ENCODE data around the gene FNDC11. TPM values are rescaled to one million over a fixed set of nuclear protein-coding genes. Genes with fewer than 3 reads are reported as not detected.

Gene FNDC11
- total RNA-seq, 1 experiment from 2014 or later = not detected

DNA sequence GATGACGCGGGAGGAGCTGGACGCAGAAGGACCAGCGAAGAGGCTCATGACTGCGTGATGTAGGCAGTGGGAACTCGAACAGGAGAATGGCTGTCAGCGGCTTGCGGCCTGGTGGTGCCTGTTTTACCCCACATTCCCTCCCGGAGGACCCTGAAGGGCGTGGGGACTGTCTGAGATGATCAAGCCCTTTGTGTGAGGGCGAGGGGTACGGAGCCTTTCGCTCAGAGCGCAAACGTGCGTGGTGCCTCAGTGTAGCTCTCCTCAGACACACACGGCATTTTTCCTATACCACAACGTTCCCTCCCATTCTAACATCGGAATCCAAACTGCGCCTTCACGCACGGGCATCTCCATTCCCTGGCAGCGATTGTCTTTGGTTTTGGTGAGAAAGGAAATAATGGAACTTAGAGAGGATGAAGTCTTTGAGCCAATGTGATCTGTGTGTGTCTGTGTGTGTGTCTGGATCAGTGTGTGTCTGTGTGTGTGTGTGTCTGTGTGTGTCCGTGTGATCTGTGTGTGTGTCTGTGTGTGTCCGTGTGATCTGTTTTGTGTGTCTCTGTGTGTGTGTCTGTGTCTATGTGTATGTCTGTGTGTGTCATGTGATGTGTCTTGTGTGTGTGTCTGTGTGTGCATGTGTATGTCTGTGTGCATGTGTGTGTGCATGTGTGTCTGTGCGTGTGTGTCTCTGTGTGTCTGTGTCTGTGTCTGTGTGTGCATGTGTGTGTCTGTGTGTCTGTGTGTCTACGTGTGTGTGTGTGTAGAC is 22.1 kb upstream of the FNDC11 start:
- CTCF ChIA-PET = no interaction called here
- H3K4me3 Mint-ChIP-seq (ENCODE audit: low read depth, unreplicated experiment) = peak overlapping the region; percentile 1
- intact Hi-C loops (cut with micrococcal nuclease; ENCODE audit: unreplicated experiment) = no loop called here

DNA sequence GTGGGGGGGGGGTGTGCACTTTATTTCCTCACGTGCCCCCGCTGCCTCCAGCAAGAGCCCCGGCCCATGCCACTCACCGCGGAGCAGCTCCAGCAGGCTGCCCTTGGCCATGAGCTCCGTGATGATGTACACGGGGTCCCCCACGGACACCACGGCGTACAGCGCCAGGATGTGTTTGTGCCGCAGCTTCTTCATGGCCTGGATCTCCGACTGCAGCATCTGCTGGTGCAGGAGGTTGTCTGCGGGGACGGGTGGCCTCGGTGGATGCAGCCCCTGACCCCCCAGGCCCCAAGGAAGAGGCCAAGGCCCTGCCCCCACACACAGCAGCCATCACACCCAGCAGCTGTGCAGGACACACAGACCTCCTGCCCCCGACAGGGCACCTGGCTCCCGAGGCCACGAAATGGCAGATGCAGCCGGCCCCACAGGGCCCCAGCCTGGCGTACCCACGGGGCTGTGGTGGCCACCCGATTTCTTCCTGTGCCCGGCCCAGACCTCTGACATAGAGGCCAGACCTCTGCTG is 21.4 kb upstream of the FNDC11 start:
- Mint-ChIP-seq H3K27ac (ENCODE audit: unreplicated experiment) (peak overlapping the region; percentile 63), H3K36me3 (ENCODE audit: insufficient read depth, unreplicated experiment) (peaks cover 79% of the 10 kb centered on the region), H3K4me3 (ENCODE audit: low read depth, unreplicated experiment) (peak overlapping the region; percentile 1), H3K9me3 (ENCODE audit: low read depth, unreplicated experiment) (no peaks in the 10 kb centered on the region), H3K27me3 (ENCODE audit: unreplicated experiment) (no peaks in the 10 kb centered on the region), H3K4me1 (ENCODE audit: low read depth, unreplicated experiment) (peaks cover 52% of the 10 kb centered on the region)
- TF ChIP-seq, protein P1, sequence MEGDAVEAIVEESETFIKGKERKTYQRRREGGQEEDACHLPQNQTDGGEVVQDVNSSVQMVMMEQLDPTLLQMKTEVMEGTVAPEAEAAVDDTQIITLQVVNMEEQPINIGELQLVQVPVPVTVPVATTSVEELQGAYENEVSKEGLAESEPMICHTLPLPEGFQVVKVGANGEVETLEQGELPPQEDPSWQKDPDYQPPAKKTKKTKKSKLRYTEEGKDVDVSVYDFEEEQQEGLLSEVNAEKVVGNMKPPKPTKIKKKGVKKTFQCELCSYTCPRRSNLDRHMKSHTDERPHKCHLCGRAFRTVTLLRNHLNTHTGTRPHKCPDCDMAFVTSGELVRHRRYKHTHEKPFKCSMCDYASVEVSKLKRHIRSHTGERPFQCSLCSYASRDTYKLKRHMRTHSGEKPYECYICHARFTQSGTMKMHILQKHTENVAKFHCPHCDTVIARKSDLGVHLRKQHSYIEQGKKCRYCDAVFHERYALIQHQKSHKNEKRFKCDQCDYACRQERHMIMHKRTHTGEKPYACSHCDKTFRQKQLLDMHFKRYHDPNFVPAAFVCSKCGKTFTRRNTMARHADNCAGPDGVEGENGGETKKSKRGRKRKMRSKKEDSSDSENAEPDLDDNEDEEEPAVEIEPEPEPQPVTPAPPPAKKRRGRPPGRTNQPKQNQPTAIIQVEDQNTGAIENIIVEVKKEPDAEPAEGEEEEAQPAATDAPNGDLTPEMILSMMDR (IDR thresholded peaks at IDR 0.05; ENCODE audit: unreplicated experiment) = no peak
- intact Hi-C loops (cut with micrococcal nuclease; ENCODE audit: unreplicated experiment) = no loop called here
- DNase-seq = no peak
- CTCF ChIA-PET = no interaction called here
- no TSS peak for BruUV-seq (replicated peaks)

More for the DNA sequence above, 22.1 kb upstream of the FNDC11 start:
- Mint-ChIP-seq H3K36me3 (ENCODE audit: insufficient read depth, unreplicated experiment) (peaks cover 78% of the 10 kb centered on the region), H3K9me3 (ENCODE audit: low read depth, unreplicated experiment) (no peaks in the 10 kb centered on the region), H3K4me1 (ENCODE audit: low read depth, unreplicated experiment) (peaks cover 46% of the 10 kb centered on the region), H3K27ac (ENCODE audit: unreplicated experiment) (peak overlapping the region; percentile 4), H3K27me3 (ENCODE audit: unreplicated experiment) (no peaks in the 10 kb centered on the region)
- TF ChIP-seq, protein P1 (IDR thresholded peaks at IDR 0.05; ENCODE audit: unreplicated experiment) = no peak
- no peak for DNase-seq
- BruUV-seq (replicated peaks) = no TSS peak

DNA sequence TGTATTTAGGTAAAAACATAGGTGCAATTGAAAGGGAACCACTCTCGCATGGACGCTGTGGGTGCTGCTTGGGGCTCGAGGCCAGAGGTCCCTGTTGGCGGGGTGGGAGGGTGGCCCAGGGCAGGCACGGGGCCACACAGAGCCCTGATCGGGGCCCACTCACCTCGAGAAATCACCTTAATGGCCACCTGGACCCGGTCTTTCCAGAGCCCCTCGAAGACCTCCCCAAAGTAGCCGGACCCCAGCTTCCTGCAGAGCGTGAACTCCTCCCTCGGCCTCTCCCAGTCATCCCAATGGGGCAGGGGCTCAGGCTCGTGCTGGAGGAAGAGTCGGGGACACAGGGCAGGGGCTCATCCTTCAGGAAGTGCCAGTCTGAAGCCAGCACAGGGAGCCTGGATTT is 20.6 kb upstream of the FNDC11 start:
- no peak for DNase-seq
- H3K9me3 Mint-ChIP-seq (ENCODE audit: low read depth, unreplicated experiment) = no peaks in the 10 kb centered on the region
- peak overlapping the region; percentile 66 for H3K4me3 Mint-ChIP-seq (ENCODE audit: low read depth, unreplicated experiment)
- CTCF ChIA-PET = no interaction called here
- peak overlapping the region; percentile 63 for H3K27ac Mint-ChIP-seq (ENCODE audit: unreplicated experiment)
- intact Hi-C loops (cut with micrococcal nuclease; ENCODE audit: unreplicated experiment) = no loop called here
- H3K4me1 Mint-ChIP-seq (ENCODE audit: low read depth, unreplicated experiment) = peaks cover 52% of the 10 kb centered on the region
- TF ChIP-seq, protein P1 (IDR thresholded peaks at IDR 0.05; ENCODE audit: unreplicated experiment) = no peak
- peaks cover 87% of the 10 kb centered on the region for H3K36me3 Mint-ChIP-seq (ENCODE audit: insufficient read depth, unreplicated experiment)
- no peaks in the 10 kb centered on the region for H3K27me3 Mint-ChIP-seq (ENCODE audit: unreplicated experiment)
- BruUV-seq (replicated peaks) = no TSS peak

DNA sequence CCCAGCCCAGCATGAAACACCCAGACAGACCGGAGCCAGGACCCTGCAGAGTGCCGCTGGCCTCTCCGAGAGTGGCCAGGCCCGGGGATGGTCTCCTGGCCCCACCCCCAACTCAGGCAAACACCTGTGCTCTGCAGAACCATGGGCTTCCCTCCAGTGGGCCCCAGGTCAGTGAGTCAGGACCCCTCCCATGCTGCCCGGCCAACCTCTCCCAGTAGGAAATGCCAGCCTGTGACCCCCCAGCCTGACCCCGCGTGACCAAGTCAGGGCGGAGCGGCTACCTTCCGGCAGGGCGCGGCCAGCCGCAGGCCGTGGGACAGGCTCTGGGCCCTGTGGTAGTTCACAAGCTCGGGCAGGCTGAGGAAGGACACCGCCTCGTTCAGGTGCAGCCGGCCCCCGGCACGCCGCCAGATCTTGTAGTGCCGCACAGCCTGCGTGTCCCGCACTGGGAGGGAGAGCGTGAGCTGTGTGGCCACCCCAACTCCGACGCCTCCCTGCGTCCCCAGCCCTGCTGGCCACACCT is 20.0 kb upstream of the FNDC11 start:
- TF ChIP-seq, protein P1 (IDR thresholded peaks at IDR 0.05; ENCODE audit: unreplicated experiment) = no peak
- Mint-ChIP-seq H3K9me3 (ENCODE audit: low read depth, unreplicated experiment) (no peaks in the 10 kb centered on the region), H3K27ac (ENCODE audit: unreplicated experiment) (peak overlapping the region; percentile 63), H3K4me1 (ENCODE audit: low read depth, unreplicated experiment) (peaks cover 57% of the 10 kb centered on the region), H3K4me3 (ENCODE audit: low read depth, unreplicated experiment) (peak overlapping the region; percentile 66), H3K27me3 (ENCODE audit: unreplicated experiment) (no peaks in the 10 kb centered on the region), H3K36me3 (ENCODE audit: insufficient read depth, unreplicated experiment) (peaks cover 87% of the 10 kb centered on the region)
- peak; percentile 89 for DNase-seq
- intact Hi-C loops (cut with micrococcal nuclease; ENCODE audit: unreplicated experiment) = no loop called here
- CTCF ChIA-PET = interaction anchor here (0.7 to 1.2 kb wide), 3 partner anchors 50 to 225 kb away, joined by 3 to 9 read pairs (median 3); no protein-coding TSS in a partner anchor
- BruUV-seq (replicated peaks) = no TSS peak

Data from Calu3 (cell line).